Vagina (tissue), 2 donors: ENCODE results near the gene LACTBL1.

Experiments
- CTCF ChIP-seq, 3 experiments: fragments of 450-650 bp in 2 of 3; fragments of 200-600 bp in 1 of 3; sonication (generic) in 1 of 3; IDR thresholded peaks; one replicate each; pipeline ENCODE4 v1.5.1; 2017 to 2019; ENCODE audit warnings: antibody characterized with exemption in 3 of 3, mild to moderate bottlenecking in 2 of 3, moderate library complexity in 2 of 3
- POLR2A ChIP-seq, 2 donors: fragments of 450-650 bp; IDR thresholded peaks; one replicate each; pipeline ENCODE4 v1.6.1; 2017; ENCODE audit warnings: antibody characterized with exemption in 2 of 2, mild to moderate bottlenecking in 2 of 2, moderate library complexity in 2 of 2
- POLR2AphosphoS5 ChIP-seq, 2 donors: sonication (generic); formaldehyde crosslinking; IDR thresholded peaks; one replicate each; pipeline ENCODE4 v1.9.0; 2017; ENCODE audit warnings: antibody characterized with exemption in 2 of 2, mild to moderate bottlenecking in 2 of 2, low read depth in 1 of 2; ENCODE audit not compliant: insufficient read depth in 1 of 2

- TF ChIP-seq POLR2AphosphoS5 (IDR thresholded peaks at IDR 0.05; ENCODE audit: insufficient read depth in 1 of 2, low read depth in 1 of 2): no peak
- TF ChIP-seq CTCF (IDR thresholded peaks at IDR 0.05): no peak
- TF ChIP-seq POLR2A (IDR thresholded peaks at IDR 0.05): no peak
These were observed 69.6 kb downstream of the LACTBL1 start for GRCh38 chr1:22903113-22903512.
